Measurements from ENCODE around the gene PTPRO. TPM values are rescaled to one million over a fixed set of nuclear protein-coding genes. Genes with fewer than 3 reads are reported as not detected.

PTPRO gene
- total RNA-seq, 1 experiment from 2014 or later = 0.52 TPM

DNA sequence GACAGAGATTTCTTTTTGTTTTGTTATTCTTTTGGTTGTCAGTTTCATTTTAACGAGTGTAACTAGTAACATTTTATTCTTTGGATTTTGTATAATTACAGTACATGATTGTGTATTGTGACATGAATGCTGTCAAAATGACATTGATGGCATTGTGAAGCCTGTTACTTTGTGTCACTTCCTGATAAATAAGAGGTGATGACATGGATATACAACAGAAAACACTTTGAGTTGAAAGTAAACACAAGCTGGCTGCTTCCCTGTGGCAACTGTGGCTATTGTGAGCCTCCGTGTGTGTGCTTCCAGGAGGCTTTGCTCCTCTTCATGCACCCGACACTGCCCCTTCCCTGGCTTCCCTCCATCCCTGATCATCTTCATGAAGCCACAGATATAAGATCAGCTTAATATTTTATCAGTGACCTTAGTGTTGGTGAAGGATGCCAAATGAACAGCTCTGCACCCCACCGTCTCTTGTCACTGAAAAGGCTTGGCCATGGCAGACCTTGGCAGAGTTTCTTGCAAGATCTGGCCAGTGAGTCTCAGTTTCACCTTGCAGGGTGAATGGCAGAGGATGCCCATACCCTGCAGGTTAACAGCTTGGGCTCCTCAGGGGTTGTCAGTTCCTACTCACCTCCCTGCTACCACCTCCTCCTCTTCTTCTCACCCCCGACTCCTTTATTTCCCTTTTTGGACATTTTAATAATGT is 275.0 kb downstream of the PTPRO start:
- H3K4me3 Mint-ChIP-seq = no peak overlapping the region; a peak in 1 of 5 replicates
- Histone ChIP-seq H3K23ac (ENCODE audit: insufficient read length, low read depth, low read length) (no peak overlapping the region), H3K18ac (ENCODE audit: insufficient read length, low read depth, low read length) (no peak overlapping the region), H3K4ac (ENCODE audit: low read depth, low read length) (no peak overlapping the region), H4K91ac (ENCODE audit: insufficient read length, low read depth, low read length) (no peak overlapping the region), H4K20me1 (ENCODE audit: control insufficient read depth, insufficient read depth, insufficient read length) (no peaks in the 10 kb centered on the region), H3K9ac (ENCODE audit: extremely low read depth, insufficient read length, low read length) (no peak overlapping the region), H2BK20ac (ENCODE audit: low read depth, low read length, poor library complexity, severe bottlenecking) (no peak overlapping the region), H3K23me2 (ENCODE audit: insufficient read length, low read depth, low read length, poor library complexity, severe bottlenecking) (no peaks in the 10 kb centered on the region), H4K5ac (ENCODE audit: insufficient read length, low read depth, low read length) (no peak overlapping the region), H3K14ac (ENCODE audit: insufficient read depth, low read length) (no peak overlapping the region), H3K27me3 (ENCODE audit: insufficient read depth, low read length) (no peaks in the 10 kb centered on the region), H2AFZ (ENCODE audit: low read length) (no peak overlapping the region), H3K4me2 (ENCODE audit: insufficient read depth, insufficient read length, low read length) (no peak overlapping the region), H3K9me3 (ENCODE audit: control insufficient read depth, low read depth, low read length) (no peaks in the 10 kb centered on the region), H4K8ac (replicated peaks; ENCODE audit: insufficient read length, low read depth, low read length) (no peak overlapping the region), H3K79me2 (ENCODE audit: insufficient read depth, low read length) (no peaks in the 10 kb centered on the region), H2BK120ac (ENCODE audit: low read depth, low read length, poor library complexity, severe bottlenecking) (no peak overlapping the region), H3K4me1 (ENCODE audit: insufficient read depth, low read length) (no peaks in the 10 kb centered on the region), H3K56ac (ENCODE audit: insufficient read length, low read depth, low read length) (no peak overlapping the region), H2BK5ac (ENCODE audit: insufficient read length, low read length) (no peak overlapping the region), H2BK15ac (ENCODE audit: low read depth, low read length) (no peak overlapping the region), H2BK12ac (ENCODE audit: insufficient read length, low read depth, low read length) (no peak overlapping the region), H3T11ph (ENCODE audit: low read length) (no peak overlapping the region), H2AK5ac (ENCODE audit: insufficient read length, low read length) (no peak overlapping the region), H3K27ac (ENCODE audit: insufficient read length, low read depth, low read length) (no peak overlapping the region), H3K79me1 (ENCODE audit: insufficient read depth, low read depth, low read length, poor library complexity, severe bottlenecking) (no peaks in the 10 kb centered on the region)
- no peaks in the 10 kb centered on the region for H3K9me3 Mint-ChIP-seq
- TF ChIP-seq, protein P1, sequence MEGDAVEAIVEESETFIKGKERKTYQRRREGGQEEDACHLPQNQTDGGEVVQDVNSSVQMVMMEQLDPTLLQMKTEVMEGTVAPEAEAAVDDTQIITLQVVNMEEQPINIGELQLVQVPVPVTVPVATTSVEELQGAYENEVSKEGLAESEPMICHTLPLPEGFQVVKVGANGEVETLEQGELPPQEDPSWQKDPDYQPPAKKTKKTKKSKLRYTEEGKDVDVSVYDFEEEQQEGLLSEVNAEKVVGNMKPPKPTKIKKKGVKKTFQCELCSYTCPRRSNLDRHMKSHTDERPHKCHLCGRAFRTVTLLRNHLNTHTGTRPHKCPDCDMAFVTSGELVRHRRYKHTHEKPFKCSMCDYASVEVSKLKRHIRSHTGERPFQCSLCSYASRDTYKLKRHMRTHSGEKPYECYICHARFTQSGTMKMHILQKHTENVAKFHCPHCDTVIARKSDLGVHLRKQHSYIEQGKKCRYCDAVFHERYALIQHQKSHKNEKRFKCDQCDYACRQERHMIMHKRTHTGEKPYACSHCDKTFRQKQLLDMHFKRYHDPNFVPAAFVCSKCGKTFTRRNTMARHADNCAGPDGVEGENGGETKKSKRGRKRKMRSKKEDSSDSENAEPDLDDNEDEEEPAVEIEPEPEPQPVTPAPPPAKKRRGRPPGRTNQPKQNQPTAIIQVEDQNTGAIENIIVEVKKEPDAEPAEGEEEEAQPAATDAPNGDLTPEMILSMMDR (conservative IDR thresholded peaks at IDR 0.05) = no peak
- H3K27ac Mint-ChIP-seq = no peak overlapping the region
- no peaks in the 10 kb centered on the region for H3K36me3 Mint-ChIP-seq (ENCODE audit: insufficient read depth in 1 of 3, low read depth in 3 of 3)
- H3K27me3 Mint-ChIP-seq (ENCODE audit: low read depth) = no peaks in the 10 kb centered on the region
- H3K4me1 Mint-ChIP-seq = peaks cover 2 to 5% of the 10 kb centered on the region in 2 experiments
- DNase-seq = no peak
- no CpG with 5 or more reads among the region's 5 CpGs for WGBS (ENCODE audit: extremely low coverage, insufficient read length, low lambda C conversion rate)

Measured in H9 (cell line).